ENCODE measurements around the gene LRRK2. TPM values are rescaled to one million over a fixed set of nuclear protein-coding genes. Genes with fewer than 3 reads are reported as not detected.

Gene LRRK2
- polyA plus RNA-seq, 2 donors, result 5.8 to 6.6 TPM

DNA sequence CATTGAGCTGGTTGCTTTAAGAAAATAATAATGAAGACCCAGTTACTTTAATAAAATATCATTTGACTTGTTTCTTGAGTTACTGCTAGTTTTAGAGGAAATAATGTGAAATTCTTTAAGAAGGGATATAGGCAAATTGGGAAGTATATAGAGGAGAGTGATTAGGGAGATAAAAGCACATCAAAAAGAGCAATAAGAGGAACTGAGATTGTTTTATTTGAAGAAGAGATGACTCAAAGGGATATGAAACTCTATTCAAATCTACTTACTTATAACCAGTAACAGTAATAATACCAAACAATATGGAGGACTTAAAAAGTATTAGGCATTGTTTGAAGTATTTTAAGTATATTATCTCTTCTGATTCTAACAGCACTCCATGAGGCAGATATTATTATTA is 37.1 kb downstream of the LRRK2 start:
- Histone ChIP-seq H3K4me3 (ENCODE audit: low read depth in 1 of 2, low read length in 2 of 2) (no peak overlapping the region), H3K9me3 (ENCODE audit: control insufficient read depth in 2 of 2, insufficient read depth in 1 of 2, low read depth in 1 of 2, low read length in 1 of 2) (no peaks in the 10 kb centered on the region), H3K27ac (ENCODE audit: low read depth in 2 of 2, low read length in 1 of 2) (no peak overlapping the region), H3K27me3 (ENCODE audit: control insufficient read depth in 1 of 2, insufficient read depth in 2 of 2, low read length in 2 of 2) (no peaks in the 10 kb centered on the region), H3K4me1 (ENCODE audit: control insufficient read depth in 2 of 2, insufficient read depth in 2 of 2, low read length in 1 of 2) (no peaks in the 10 kb centered on the region), H3K36me3 (ENCODE audit: control insufficient read depth in 2 of 2, insufficient read depth in 2 of 2, low read length in 1 of 2) (no peaks in the 10 kb centered on the region)

DNA sequence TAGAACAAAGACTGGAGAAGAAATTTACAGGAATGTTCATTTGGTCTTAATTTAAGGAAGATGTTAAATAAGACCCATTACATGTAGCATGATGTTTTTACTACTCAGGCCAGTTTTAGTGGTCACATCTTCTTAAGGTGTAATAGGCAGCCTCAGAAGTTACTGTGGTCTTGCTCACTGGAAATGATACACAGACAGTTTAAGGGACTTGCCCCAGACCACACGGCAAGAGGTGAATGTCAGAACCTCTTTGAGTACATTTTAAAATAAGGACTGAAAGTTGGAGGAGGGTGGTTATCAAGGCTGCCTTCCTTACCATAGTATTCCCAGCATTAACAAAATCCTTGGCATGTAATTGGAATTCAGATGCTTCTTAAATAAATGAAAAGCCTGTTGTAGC is 37.9 kb downstream of the LRRK2 start:
- no peak overlapping the region for H3K27ac ChIP-seq (ENCODE audit: low read depth in 2 of 2, low read length in 1 of 2)
- no peaks in the 10 kb centered on the region for H3K36me3 ChIP-seq (ENCODE audit: control insufficient read depth in 2 of 2, insufficient read depth in 2 of 2, low read length in 1 of 2)
- H3K4me3 ChIP-seq (ENCODE audit: low read depth in 1 of 2, low read length in 2 of 2), result no peak overlapping the region
- H3K27me3 ChIP-seq (ENCODE audit: control insufficient read depth in 1 of 2, insufficient read depth in 2 of 2, low read length in 2 of 2), result no peaks in the 10 kb centered on the region
- no peaks in the 10 kb centered on the region for H3K9me3 ChIP-seq (ENCODE audit: control insufficient read depth in 2 of 2, insufficient read depth in 1 of 2, low read depth in 1 of 2, low read length in 1 of 2)
- WGBS, 2 donors, result 52 to 77% methylated on average over 1 of the region's 1 CpG
- no peaks in the 10 kb centered on the region for H3K4me1 ChIP-seq (ENCODE audit: control insufficient read depth in 2 of 2, insufficient read depth in 2 of 2, low read length in 1 of 2)

DNA sequence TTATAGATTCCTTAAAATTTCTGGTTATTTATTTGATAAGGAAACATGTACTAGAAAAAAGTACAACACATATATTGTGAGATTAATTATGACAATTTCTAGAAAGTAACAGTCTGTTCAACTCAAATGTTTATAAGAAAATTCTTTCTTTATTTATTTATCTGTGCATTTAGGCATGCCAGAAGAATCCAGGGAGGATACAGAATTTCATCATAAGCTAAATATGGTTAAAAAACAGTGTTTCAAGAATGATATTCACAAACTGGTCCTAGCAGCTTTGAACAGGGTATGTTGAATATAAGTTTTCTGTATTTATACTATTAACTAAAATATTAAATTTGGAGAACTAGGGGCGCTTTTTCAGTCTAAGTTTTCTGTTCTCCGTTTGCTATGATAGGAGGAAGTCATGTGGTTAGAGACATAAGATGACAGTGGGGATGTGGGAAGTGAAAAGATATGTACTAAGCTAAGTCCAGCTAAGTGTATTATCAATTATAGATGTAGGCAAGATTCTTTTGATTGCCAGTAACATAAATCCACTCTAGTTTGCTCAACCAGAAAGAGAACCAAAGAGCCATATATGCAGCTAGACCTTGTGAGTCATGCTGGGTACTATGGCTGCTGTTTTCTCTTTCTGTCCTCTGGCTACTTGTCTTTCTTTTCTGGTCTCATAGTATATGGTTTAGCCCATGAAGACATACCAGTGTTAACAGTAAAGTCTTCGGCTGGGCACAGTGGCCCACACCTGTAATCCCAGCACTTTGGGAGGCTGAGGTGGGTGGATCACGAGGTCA is 39.0 kb downstream of the LRRK2 start:
- H3K9me3 ChIP-seq (ENCODE audit: control insufficient read depth in 2 of 2, insufficient read depth in 1 of 2, low read depth in 1 of 2, low read length in 1 of 2), result no peaks in the 10 kb centered on the region
- 63 to 75% methylated on average over 4 of the region's 4 CpGs for WGBS, 2 donors
- H3K36me3 ChIP-seq (ENCODE audit: control insufficient read depth in 2 of 2, insufficient read depth in 2 of 2, low read length in 1 of 2), result no peaks in the 10 kb centered on the region
- H3K4me1 ChIP-seq (ENCODE audit: control insufficient read depth in 2 of 2, insufficient read depth in 2 of 2, low read length in 1 of 2), result no peaks in the 10 kb centered on the region
- H3K27ac ChIP-seq (ENCODE audit: low read depth in 2 of 2, low read length in 1 of 2), result no peak overlapping the region
- no peaks in the 10 kb centered on the region for H3K27me3 ChIP-seq (ENCODE audit: control insufficient read depth in 1 of 2, insufficient read depth in 2 of 2, low read length in 2 of 2)
- H3K4me3 ChIP-seq (ENCODE audit: low read depth in 1 of 2, low read length in 2 of 2), result no peak overlapping the region

DNA sequence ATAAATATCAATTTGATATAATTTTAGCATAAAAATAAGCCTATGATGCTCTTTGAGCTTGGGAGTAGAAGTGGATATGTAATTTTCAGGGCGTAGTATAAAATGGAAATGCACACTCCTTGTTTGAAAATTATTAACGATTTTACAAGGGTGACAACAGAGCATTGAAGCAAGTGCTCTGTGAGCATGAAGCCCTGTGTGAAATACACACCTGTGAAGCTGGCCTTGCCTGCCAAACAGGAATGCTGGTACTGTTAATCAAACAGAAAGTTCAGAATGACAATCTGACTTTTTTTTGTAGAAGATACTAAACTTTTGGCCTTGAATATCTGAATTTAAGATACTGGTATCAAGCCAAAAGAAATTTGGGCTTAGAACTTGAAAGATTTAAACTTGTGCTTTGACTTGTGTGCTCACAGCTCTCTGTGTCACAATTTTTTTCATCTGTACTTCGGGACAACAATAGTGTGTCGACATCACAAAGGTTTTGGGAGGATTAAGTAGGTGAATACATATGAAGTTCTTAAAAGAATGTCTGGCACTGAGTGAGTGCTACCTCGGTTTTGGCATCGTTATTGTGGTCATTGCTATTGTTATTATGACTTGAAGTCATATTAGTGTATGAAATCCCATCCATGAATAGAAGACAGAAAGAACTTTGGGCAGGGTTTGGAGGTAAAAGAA is 47.3 kb downstream of the LRRK2 start:
- 46 to 55% methylated on average over 6 of the region's 6 CpGs for WGBS, 2 donors
- Histone ChIP-seq H3K27me3 (ENCODE audit: control insufficient read depth in 1 of 2, insufficient read depth in 2 of 2, low read length in 2 of 2) (no peaks in the 10 kb centered on the region), H3K4me3 (ENCODE audit: low read depth in 1 of 2, low read length in 2 of 2) (no peak overlapping the region), H3K36me3 (ENCODE audit: control insufficient read depth in 2 of 2, insufficient read depth in 2 of 2, low read length in 1 of 2) (no peaks in the 10 kb centered on the region), H3K9me3 (ENCODE audit: control insufficient read depth in 2 of 2, insufficient read depth in 1 of 2, low read depth in 1 of 2, low read length in 1 of 2) (no peaks in the 10 kb centered on the region), H3K27ac (ENCODE audit: low read depth in 2 of 2, low read length in 1 of 2) (peak overlapping the region; percentile 21 to 42), H3K4me1 (ENCODE audit: control insufficient read depth in 2 of 2, insufficient read depth in 2 of 2, low read length in 1 of 2) (no peaks in the 10 kb centered on the region)

DNA sequence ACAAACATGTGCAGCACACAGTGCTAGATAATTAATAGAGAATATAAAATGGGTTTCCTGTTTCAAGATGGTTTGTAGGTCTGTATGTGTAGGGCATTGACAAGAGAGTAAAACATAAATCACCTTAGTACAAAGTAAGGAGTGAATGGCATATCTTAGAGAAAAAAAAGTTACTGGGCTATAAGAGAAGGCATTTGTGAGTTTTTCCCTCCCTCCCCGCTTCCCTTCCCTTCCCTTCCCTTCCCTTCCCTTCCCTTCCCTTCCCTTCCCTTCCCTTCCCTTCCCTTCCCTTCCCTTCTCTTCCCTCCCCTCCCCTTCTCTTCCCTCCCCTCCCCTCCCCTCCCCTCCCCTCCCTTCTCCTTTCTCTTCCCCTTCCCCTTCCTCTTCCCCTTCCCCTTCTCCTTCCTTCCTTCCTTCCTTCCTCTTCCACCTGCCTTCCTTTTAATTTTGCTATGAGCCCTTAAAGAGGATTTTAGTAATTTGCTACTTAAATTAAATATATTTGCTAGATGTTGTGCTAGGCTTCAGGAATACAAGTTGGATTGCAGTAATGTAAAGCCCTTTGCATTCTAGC is 57.1 kb downstream of the LRRK2 start:
- 78 to 100% methylated on average over 1 of the region's 1 CpG for WGBS, 2 donors
- peaks cover 0 to 2% of the 10 kb centered on the region in 2 donors for H3K9me3 ChIP-seq (ENCODE audit: control insufficient read depth in 2 of 2, insufficient read depth in 1 of 2, low read depth in 1 of 2, low read length in 1 of 2)
- no peaks in the 10 kb centered on the region for H3K4me1 ChIP-seq (ENCODE audit: control insufficient read depth in 2 of 2, insufficient read depth in 2 of 2, low read length in 1 of 2)
- H3K27ac ChIP-seq (ENCODE audit: low read depth in 2 of 2, low read length in 1 of 2), result no peak overlapping the region
- H3K36me3 ChIP-seq (ENCODE audit: control insufficient read depth in 2 of 2, insufficient read depth in 2 of 2, low read length in 1 of 2), result no peaks in the 10 kb centered on the region
- no peak overlapping the region for H3K4me3 ChIP-seq (ENCODE audit: low read depth in 1 of 2, low read length in 2 of 2)
- H3K27me3 ChIP-seq (ENCODE audit: control insufficient read depth in 1 of 2, insufficient read depth in 2 of 2, low read length in 2 of 2), result no peaks in the 10 kb centered on the region

DNA sequence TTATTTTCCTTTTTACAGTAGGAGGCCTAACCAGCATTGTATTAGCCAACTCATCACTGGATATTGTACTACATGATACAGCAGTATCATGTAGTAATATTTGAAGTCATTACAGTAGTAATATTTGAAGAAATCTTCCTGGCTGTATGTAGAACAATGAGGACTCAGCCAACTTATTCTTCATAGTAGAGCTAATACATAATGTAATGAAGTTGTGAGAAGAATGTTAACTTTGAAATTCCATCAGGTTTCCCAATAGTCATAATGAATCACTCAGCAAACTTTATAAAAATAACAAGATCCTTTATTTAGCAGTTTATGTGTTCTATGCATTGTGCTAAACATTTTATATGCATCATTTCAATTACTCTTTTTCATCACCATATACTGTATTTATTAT is 61.8 kb downstream of the LRRK2 start:
- H3K4me3 ChIP-seq (ENCODE audit: low read depth in 1 of 2, low read length in 2 of 2), result no peak overlapping the region
- no peaks in the 10 kb centered on the region for H3K36me3 ChIP-seq (ENCODE audit: control insufficient read depth in 2 of 2, insufficient read depth in 2 of 2, low read length in 1 of 2)
- no peak overlapping the region for H3K27ac ChIP-seq (ENCODE audit: low read depth in 2 of 2, low read length in 1 of 2)
- H3K27me3 ChIP-seq (ENCODE audit: control insufficient read depth in 1 of 2, insufficient read depth in 2 of 2, low read length in 2 of 2), result no peaks in the 10 kb centered on the region
- no peaks in the 10 kb centered on the region for H3K4me1 ChIP-seq (ENCODE audit: control insufficient read depth in 2 of 2, insufficient read depth in 2 of 2, low read length in 1 of 2)
- H3K9me3 ChIP-seq (ENCODE audit: control insufficient read depth in 2 of 2, insufficient read depth in 1 of 2, low read depth in 1 of 2, low read length in 1 of 2), result peaks cover 0 to 2% of the 10 kb centered on the region in 2 donors

DNA sequence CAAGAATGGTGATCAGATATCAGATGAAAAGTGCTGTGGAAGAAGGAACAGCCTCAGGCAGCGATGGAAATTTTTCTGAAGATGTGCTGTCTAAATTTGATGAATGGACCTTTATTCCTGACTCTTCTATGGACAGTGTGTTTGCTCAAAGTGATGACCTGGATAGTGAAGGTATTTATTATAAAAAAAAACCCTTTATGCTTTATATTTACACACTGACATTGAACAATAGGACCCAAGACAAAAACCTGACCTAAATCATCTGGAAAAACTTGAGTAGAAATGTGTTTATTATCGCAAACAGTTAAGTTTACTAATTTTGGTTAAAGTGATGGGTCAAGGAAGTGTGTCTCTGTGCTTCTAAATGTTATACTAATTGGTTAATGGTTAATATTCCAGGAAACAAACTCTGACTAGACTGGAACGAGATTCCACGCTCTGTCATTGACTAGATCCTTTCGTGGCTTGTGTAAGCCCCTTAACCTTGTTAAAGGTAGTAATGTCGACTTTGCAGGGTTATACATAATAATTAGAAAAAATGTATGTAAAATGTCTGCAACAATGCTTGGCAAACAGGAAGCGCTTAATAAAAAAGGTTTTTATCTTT is 62.7 kb downstream of the LRRK2 start:
- H3K4me1 ChIP-seq (ENCODE audit: control insufficient read depth in 2 of 2, insufficient read depth in 2 of 2, low read length in 1 of 2), result no peaks in the 10 kb centered on the region
- no peaks in the 10 kb centered on the region for H3K36me3 ChIP-seq (ENCODE audit: control insufficient read depth in 2 of 2, insufficient read depth in 2 of 2, low read length in 1 of 2)
- no peaks in the 10 kb centered on the region for H3K27me3 ChIP-seq (ENCODE audit: control insufficient read depth in 1 of 2, insufficient read depth in 2 of 2, low read length in 2 of 2)
- WGBS, 2 donors, result 82 to 90% methylated on average over 7 of the region's 7 CpGs
- no peak overlapping the region for H3K27ac ChIP-seq (ENCODE audit: low read depth in 2 of 2, low read length in 1 of 2)
- H3K9me3 ChIP-seq (ENCODE audit: control insufficient read depth in 2 of 2, insufficient read depth in 1 of 2, low read depth in 1 of 2, low read length in 1 of 2), result peaks cover 0 to 2% of the 10 kb centered on the region in 2 donors
- no peak overlapping the region for H3K4me3 ChIP-seq (ENCODE audit: low read depth in 1 of 2, low read length in 2 of 2)

DNA sequence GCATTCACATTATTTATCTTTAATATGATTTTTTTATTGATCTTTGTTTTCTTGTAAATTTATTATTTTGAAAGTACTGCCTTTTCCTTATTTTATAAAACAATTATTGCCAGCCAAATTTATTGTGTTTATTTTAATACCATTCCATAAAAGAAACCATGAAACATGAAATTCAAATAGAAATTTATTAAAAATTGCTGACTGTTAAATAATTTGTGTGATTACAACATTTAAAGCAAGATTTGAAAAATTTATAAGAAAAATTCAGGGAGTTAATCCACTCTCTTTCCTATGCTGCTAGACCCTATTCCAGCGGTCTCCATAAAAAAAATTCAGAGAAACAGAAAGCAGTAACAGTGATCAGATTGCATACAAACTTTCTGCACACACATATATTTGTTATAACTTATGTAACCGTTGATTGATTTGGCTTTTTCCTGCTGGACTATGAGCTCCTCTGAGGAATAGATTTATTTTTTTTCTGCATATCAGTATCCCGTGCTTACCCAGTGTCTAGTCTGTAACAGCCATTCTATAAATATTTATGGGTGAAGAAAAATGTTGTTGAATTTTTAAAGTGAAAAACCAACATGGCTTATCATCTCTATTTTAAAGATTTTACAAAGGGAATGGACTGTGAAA is 68.1 kb downstream of the LRRK2 start:
- no peaks in the 10 kb centered on the region for H3K4me1 ChIP-seq (ENCODE audit: control insufficient read depth in 2 of 2, insufficient read depth in 2 of 2, low read length in 1 of 2)
- no peak overlapping the region for H3K27ac ChIP-seq (ENCODE audit: low read depth in 2 of 2, low read length in 1 of 2)
- H3K27me3 ChIP-seq (ENCODE audit: control insufficient read depth in 1 of 2, insufficient read depth in 2 of 2, low read length in 2 of 2), result no peaks in the 10 kb centered on the region
- H3K4me3 ChIP-seq (ENCODE audit: low read depth in 1 of 2, low read length in 2 of 2), result no peak overlapping the region
- no peaks in the 10 kb centered on the region for H3K36me3 ChIP-seq (ENCODE audit: control insufficient read depth in 2 of 2, insufficient read depth in 2 of 2, low read length in 1 of 2)
- no peaks in the 10 kb centered on the region for H3K9me3 ChIP-seq (ENCODE audit: control insufficient read depth in 2 of 2, insufficient read depth in 1 of 2, low read depth in 1 of 2, low read length in 1 of 2)
- WGBS, 2 donors, result 67% methylated on average over 3 of the region's 3 CpGs

DNA sequence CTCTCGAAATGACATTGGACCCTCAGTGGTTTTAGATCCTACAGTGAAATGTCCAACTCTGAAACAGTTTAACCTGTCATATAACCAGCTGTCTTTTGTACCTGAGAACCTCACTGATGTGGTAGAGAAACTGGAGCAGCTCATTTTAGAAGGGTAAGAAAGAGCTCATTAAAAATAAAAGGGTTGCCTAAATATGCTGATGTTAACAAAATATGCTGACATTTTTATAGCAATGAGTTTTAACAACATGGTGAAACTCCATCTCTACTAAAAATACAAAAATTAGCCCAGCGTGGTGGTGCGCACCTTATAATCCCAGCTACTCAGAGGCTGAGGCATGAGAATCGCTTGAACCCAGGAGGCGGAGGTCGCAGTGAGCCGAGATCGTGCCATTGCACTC is 73.5 kb downstream of the LRRK2 start:
- H3K27me3 ChIP-seq (ENCODE audit: control insufficient read depth in 1 of 2, insufficient read depth in 2 of 2, low read length in 2 of 2), result no peaks in the 10 kb centered on the region
- 97 to 98% methylated on average over 8 of the region's 8 CpGs for WGBS, 2 donors
- no peak overlapping the region for H3K27ac ChIP-seq (ENCODE audit: low read depth in 2 of 2, low read length in 1 of 2)
- no peaks in the 10 kb centered on the region for H3K36me3 ChIP-seq (ENCODE audit: control insufficient read depth in 2 of 2, insufficient read depth in 2 of 2, low read length in 1 of 2)
- H3K9me3 ChIP-seq (ENCODE audit: control insufficient read depth in 2 of 2, insufficient read depth in 1 of 2, low read depth in 1 of 2, low read length in 1 of 2), result no peaks in the 10 kb centered on the region
- H3K4me3 ChIP-seq (ENCODE audit: low read depth in 1 of 2, low read length in 2 of 2), result no peak overlapping the region
- H3K4me1 ChIP-seq (ENCODE audit: control insufficient read depth in 2 of 2, insufficient read depth in 2 of 2, low read length in 1 of 2), result no peaks in the 10 kb centered on the region
